ENCODE data around the gene PBX1.
A peak's percentile ranks its signal among the peaks of the same experiment; 100 is the strongest.

The PBX1 gene

DNA sequence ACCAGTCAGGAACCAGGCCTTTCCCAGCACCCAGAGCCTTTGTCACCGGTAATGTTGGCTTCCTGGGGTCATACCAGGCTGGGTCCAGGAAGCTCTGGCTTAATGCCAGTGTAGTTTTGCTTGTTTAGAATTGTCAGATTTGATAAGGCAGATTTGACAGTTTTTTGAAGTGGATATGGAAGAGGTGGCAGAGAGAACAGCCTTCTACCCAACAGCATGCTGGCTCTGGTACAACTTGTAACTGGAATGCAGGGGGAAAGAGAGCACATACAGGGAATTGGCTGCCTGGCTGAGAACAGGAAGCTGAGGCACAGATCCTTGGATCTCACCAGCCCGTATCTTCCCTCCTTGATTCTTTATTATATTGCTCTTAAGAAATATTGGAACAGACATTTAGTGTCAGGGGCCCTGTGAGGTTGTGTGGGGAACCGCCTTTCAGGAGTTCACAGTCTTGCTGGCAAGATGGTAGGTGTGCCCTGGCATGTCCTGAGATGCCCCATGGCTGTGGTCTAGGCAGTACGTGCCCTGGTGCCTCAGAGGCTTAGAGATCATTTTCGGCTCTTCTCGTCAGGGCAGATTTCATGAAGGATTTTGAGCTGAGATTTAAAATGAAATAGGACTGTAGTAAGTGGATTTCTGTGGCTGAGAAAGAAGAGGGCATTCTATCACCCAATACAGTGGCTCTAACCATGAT, 227.0 kb downstream of the PBX1 start:
- DNase-seq = no peak

DNA sequence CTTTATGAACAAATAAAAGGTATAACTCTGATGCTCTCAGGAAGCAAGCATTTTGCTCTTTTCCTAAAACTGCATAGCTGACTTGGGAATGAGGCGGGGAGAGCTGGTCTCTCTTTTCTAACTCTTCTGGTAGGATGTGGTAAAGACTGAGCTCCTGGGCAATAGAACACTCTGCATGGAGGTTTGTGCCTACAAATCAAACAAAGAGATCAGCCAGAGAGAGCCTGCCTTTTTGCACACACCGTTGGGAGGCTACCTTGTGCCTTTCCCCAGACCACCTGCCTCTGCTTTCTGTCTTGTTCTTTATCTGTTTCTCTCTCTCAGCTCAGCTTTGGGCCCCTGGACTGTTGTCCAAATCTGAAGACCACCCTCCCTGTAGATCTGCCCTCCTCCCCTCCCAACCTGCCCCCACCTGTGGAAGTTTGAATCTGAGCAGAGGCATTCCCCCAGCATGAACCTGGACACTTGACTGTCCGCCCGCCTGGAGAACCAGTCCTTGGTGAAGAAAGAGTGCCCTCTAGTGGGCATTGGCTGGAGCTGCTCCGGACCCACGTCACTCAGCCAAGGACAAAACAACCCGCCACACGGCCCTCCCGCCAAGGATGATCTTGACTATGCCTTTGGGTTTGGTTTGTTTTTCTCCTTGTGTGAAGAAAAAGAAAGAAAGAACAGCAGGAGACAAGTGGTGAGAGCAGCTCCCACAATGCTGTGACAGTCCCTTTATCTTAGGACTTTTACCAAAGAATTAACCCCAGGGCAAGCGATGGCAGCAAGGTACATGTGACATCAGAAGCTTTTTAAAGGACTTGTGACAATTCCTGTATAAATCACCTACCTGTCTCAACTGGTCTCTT, 228.2 kb downstream of the PBX1 start:
- DNase-seq = peak; percentile 83 to 97

DNA sequence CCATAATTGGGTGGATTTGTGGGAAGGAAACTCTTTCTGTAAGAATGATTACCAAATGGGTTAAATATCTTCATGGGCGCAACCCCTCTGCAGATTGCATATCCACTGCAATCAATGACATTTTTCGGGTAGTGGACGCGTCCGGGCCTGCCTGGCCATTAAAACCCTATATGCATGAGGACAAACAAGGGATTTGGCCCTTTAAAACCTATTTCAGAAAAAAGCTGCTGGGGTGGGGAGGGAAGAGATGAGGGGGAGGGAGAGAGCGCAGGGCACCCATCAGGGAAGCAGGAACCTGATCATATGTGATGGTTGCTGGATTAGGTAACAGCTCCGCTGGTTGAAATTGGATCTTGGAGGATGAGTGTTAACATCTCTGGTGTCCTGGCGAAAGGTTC, 228.8 kb downstream of the PBX1 start:
- peak; percentile 75 to 77 for DNase-seq

DNA sequence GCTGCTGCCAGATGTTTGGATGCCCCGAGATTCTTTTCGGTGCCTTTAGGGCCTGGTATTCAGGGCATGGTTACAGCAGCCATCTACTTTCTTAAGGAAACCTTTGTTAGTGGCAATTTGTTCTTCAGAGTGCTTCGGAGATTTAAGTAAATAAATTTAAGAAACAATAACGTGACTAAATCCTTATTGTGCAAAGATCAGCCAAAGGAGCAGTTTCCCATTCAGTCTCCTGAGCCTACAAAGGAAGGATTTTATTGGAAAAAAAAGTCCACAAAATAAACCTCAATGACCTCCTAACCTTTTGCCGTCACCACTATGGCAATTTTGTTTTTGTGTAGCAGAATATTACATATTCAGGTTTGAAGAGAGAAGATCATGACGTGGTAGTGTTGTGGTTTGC, 231.1 kb downstream of the PBX1 start:
- no peak for DNase-seq

DNA sequence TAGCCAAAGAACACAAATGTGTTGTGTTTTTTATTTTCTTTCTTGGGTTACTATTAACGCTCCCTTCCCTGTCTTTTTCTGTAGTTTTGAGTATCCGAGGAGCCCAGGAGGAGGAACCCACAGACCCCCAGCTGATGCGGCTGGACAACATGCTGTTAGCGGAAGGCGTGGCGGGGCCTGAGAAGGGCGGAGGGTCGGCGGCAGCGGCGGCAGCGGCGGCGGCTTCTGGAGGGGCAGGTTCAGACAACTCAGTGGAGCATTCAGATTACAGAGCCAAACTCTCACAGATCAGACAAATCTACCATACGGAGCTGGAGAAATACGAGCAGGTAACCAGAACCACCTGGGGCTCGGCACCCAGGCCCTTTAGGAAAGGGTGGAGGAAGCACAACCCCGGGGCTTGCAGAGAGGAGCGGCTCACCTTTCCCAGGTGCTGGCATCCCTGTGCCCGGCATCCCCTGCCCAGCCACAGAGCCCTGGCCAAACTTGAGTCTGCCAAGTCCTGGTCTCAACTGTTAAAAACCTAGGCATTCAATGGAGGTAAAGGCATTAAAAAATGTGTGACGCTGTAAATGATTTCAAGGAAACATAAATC, 233.5 kb downstream of the PBX1 start:
- no peak for DNase-seq

GRCh38 chr1:164794356-164794755, 235.4 kb downstream of the PBX1 start:
- DNase-seq = no peak

GRCh38 chr1:164796916-164797315, 237.9 kb downstream of the PBX1 start:
- DNase-seq = no peak

- no peak for DNase-seq
Observed at GRCh38 chr1:164801246-164801731, 242.3 kb downstream of the PBX1 start.

GRCh38 chr1:164801791-164802502, 243.0 kb downstream of the PBX1 start:
- no peak for DNase-seq

DNA sequence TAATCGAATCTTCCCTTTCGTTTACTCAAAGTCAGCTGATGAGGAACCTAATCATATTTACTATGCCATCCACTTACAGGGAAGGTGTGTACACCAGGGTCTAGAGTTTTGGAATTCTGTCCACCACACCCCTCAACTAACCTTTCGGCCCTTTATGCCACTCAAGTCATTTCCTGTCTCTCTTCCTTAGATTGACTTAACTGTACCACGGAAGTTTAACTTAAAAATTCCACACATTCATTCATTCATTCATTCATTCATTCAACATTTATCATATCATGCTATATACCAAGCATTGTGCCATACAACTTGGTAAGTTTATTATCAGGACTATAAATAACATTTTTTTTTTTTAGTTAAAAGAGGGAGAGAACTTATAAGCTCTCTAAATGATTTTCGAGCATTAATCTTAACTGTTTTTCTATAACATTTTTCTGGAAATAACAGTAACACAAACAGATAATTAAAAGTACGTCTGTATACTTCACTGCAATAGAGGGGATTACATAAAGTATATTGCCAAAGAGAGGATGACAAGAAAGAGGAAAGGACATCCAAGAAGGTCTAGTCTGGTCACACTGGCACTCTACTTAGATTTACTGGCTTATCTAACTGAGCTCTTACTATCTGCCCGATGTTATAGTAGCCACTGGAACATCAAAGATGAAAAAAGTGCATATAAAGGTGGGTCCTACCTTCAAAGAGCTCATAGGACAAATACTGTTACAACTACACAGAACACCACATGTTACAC, 243.7 kb downstream of the PBX1 start:
- DNase-seq = no peak

- no peak for DNase-seq
Observed at GRCh38 chr1:164803366-164803765, 244.4 kb downstream of the PBX1 start.

GRCh38 chr1:164804366-164804765, 245.4 kb downstream of the PBX1 start:
- no peak for DNase-seq

GRCh38 chr1:164805399-164805798, 246.4 kb downstream of the PBX1 start:
- no peak for DNase-seq

GRCh38 chr1:164806531-164806930, 247.5 kb downstream of the PBX1 start:
- DNase-seq = no peak

GRCh38 chr1:164813776-164814175, 254.8 kb downstream of the PBX1 start:
- DNase-seq = no peak

GRCh38 chr1:164821648-164822047, 262.7 kb downstream of the PBX1 start:
- no peak for DNase-seq

DNA sequence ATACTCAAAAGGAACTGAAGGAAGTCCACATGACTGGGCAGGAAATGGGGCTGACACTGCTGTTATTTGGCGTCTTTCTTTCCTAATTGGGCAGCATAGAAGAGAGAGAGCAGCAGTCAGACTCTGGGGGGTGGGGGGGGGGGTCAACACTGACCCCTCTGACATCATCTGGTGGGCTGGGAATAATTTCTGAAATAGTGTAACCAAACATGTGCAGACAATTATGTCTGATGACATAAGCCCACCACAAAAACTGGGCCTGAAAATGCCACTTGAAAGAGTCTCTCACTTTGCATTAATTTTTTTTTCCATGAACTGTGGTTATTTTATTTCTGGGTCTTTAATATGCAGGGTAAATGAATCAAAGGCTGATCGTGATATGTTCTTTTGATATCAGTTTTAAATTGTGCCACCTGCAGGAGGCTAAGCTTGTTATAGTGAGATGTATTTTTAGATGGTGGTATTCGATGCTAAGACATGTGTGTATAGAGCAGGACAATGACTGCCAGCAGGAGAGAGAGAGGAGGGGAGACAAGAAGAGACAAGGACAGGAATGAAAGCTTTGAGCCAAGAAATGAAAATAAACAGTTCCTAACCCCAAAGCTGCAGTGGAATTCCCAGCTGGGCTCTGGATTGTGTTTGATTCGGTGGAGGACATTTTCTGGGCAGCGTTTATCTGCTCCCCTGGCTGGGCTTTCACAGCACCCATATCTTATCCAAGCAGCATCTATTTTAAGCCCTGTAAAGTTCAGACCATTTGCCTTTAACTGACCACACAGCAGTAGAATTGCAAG, 264.7 kb downstream of the PBX1 start:
- no peak for DNase-seq

- no peak for DNase-seq
Observed at GRCh38 chr1:164824542-164824941, 265.6 kb downstream of the PBX1 start.

- DNase-seq = peak in 1 of 2 experiments; percentile 9
Observed at GRCh38 chr1:164830628-164831027, 271.6 kb downstream of the PBX1 start.

DNA sequence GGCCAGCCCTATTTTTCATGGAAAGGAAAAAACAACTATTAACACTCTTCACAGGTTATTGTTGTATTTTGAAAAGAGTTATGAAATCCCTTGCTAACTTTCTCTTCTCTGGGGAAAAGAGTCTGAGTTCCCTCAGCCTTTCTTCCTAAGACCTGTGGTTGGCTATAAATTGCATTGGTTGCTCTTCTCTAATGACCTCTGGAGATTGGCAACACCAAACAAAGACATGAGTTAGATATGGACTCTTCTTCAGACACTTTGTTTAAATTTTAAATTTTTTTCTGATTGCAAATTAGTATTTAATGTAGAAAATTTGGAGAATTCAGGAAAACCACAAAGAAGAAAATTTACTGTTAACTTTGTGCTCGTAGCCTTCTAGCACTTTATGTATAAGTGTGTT, 275.7 kb downstream of the PBX1 start:
- no peak for DNase-seq

GRCh38 chr1:164836614-164837018, 277.6 kb downstream of the PBX1 start:
- no peak for DNase-seq

- no peak for DNase-seq
Observed at GRCh38 chr1:164838786-164839185, 279.8 kb downstream of the PBX1 start.
